MCF 10A (cell line): ENCODE results near the gene HIGD2A. TPM values are rescaled to one million over a fixed set of nuclear protein-coding genes. Genes with fewer than 3 reads are reported as not detected.
A peak's percentile ranks its signal among the peaks of the same experiment; 100 is the strongest.

Experiments
- BruUV-seq: library from RNA; stranded (reverse); fragments of 400-500 nt; replicated peaks from 2 replicates; lab custom pipeline; 2021; lab: Mats Ljungman, UMichigan
- CTCF ChIA-PET: fragments of 300-600 bp; sonication (Branson Sonifier 250); formaldehyde crosslinking; extraction: SDS; loops from one replicate; lab custom pipeline; 2021; ENCODE audit warnings: antibody characterized with exemption, inconsistent platforms; lab: Yijun Ruan, JAX
- POLR2A ChIA-PET: fragments of 300-600, 350-650 bp; sonication (Branson Sonifier 250); formaldehyde crosslinking; extraction: SDS; loops from one replicate; lab custom pipeline; 2020; ENCODE audit warnings: antibody characterized with exemption, inconsistent platforms; lab: Yijun Ruan, JAX
- DNase-seq: peaks from one replicate; pipeline ENCODE4 v3.0.0-alpha.2; 2018; ENCODE audit not compliant: unreplicated experiment
- H3K27ac Mint-ChIP-seq: one replicate; pipeline ENCODE4 v1.8.0; 2022; ENCODE audit warnings: mild to moderate bottlenecking, low read depth, mixed read lengths; ENCODE audit not compliant: unreplicated experiment
- H3K27me3 Mint-ChIP-seq: one replicate; pipeline ENCODE4 v1.8.0; 2022; ENCODE audit warnings: mixed read lengths; ENCODE audit not compliant: insufficient read depth, unreplicated experiment
- H3K36me3 Mint-ChIP-seq: one replicate; pipeline ENCODE4 v1.8.0; 2022; ENCODE audit warnings: mild to moderate bottlenecking, moderate library complexity, mixed read lengths; ENCODE audit not compliant: insufficient read depth, unreplicated experiment
- H3K4me1 Mint-ChIP-seq: one replicate; pipeline ENCODE4 v1.8.0; 2022; ENCODE audit warnings: mixed read lengths; ENCODE audit not compliant: insufficient read depth, unreplicated experiment
- H3K4me3 Mint-ChIP-seq: one replicate; pipeline ENCODE4 v1.8.0; 2022; ENCODE audit warnings: mild to moderate bottlenecking, moderate library complexity, mixed read lengths; ENCODE audit not compliant: unreplicated experiment
- H3K9me3 Mint-ChIP-seq: one replicate; pipeline ENCODE4 v1.8.0; 2022; ENCODE audit warnings: mixed read lengths; ENCODE audit not compliant: unreplicated experiment
- CTCF ChIP-seq: fragments of 200-600 bp; IDR thresholded peaks from one replicate; pipeline ENCODE4 v1.8.0; 2022; ENCODE audit warnings: antibody characterized with exemption, mild to moderate bottlenecking; ENCODE audit not compliant: unreplicated experiment
- intact Hi-C: fragments of 100-400 bp; cut with micrococcal nuclease; formaldehyde crosslinking; loops from 2 replicates; pipeline ENCODE4 v1.14.1; 2022
- total RNA-seq: library from RNA; stranded (reverse); gene quantifications from 2 replicates; pipeline ENCODE4 v1.2.3, GENCODE V29; 2022

HIGD2A gene
- total RNA-seq, 1 experiment from 2014 or later = 196 TPM

GRCh38 chr5:176425138-176425537 is 36.6 kb downstream of the HIGD2A start:
- Mint-ChIP-seq H3K27ac (no peak overlapping the region), H3K4me1 (peaks cover 11% of the 10 kb centered on the region), H3K4me3 (no peak overlapping the region), H3K27me3 (no peaks in the 10 kb centered on the region), H3K36me3 (no peaks in the 10 kb centered on the region), H3K9me3 (peaks cover 7% of the 10 kb centered on the region)
- ChIA-PET POLR2A (interaction anchor here (2.9 kb wide), 1 partner anchor 23 kb away, joined by 16 read pairs; the partner anchor contains the start of gene FAF2), CTCF (interaction anchor here (0.7 to 1.7 kb wide), 3 partner anchors 8 to 695 kb away, joined by 3 to 4 read pairs (median 3); no protein-coding TSS in a partner anchor)
- no peak for DNase-seq
- no TSS peak for BruUV-seq
- intact Hi-C loops = no loop called here
- TF ChIP-seq CTCF = no peak

GRCh38 chr5:176425791-176426190 is 37.2 kb downstream of the HIGD2A start:
- no TSS peak for BruUV-seq
- Mint-ChIP-seq H3K9me3 (peaks cover under 1% of the 10 kb centered on the region), H3K4me3 (no peak overlapping the region), H3K27ac (no peak overlapping the region), H3K27me3 (no peaks in the 10 kb centered on the region), H3K4me1 (peaks cover 11% of the 10 kb centered on the region), H3K36me3 (no peaks in the 10 kb centered on the region)
- no peak for TF ChIP-seq CTCF
- ChIA-PET POLR2A (interaction anchor here (0.6 to 2.9 kb wide), 2 partner anchors 22 to 219 kb away, joined by 3 to 16 read pairs; partner anchors contain the start of gene FAF2), CTCF (interaction anchor here (0.7 to 1.7 kb wide), 3 partner anchors 9 to 696 kb away, joined by 3 to 4 read pairs (median 3); no protein-coding TSS in a partner anchor)
- DNase-seq = no peak
- intact Hi-C loops = no loop called here

GRCh38 chr5:176426876-176427275 is 38.3 kb downstream of the HIGD2A start:
- Mint-ChIP-seq H3K36me3 (no peaks in the 10 kb centered on the region), H3K4me1 (peaks cover 11% of the 10 kb centered on the region), H3K27me3 (no peaks in the 10 kb centered on the region), H3K9me3 (no peaks in the 10 kb centered on the region), H3K27ac (no peak overlapping the region), H3K4me3 (no peak overlapping the region)
- TF ChIP-seq CTCF = no peak
- ChIA-PET POLR2A (interaction anchor here (0.7 to 2.9 kb wide), 3 partner anchors 15 to 169 kb away, joined by 4 to 16 read pairs (median 4); partner anchors contain the start of gene FAF2), CTCF (interaction anchor here (1.0 to 1.7 kb wide), 2 partner anchors 21 to 147 kb away, joined by 3 to 7 read pairs; no protein-coding TSS in a partner anchor)
- intact Hi-C loops = no loop called here
- no TSS peak for BruUV-seq
- no peak for DNase-seq

- CTCF ChIA-PET = interaction anchor here (0.8 to 1.8 kb wide), 2 partner anchors 11 to 15 kb away, joined by 3 to 5 read pairs; no protein-coding TSS in a partner anchor
- POLR2A ChIA-PET = interaction anchor here (0.7 to 2.9 kb wide), 2 partner anchors 9 to 20 kb away, joined by 4 to 16 read pairs; partner anchors contain the start of gene FAF2
- no peak overlapping the region for H3K27ac Mint-ChIP-seq
- H3K9me3 Mint-ChIP-seq = no peaks in the 10 kb centered on the region
- H3K36me3 Mint-ChIP-seq = no peaks in the 10 kb centered on the region
- H3K27me3 Mint-ChIP-seq = no peaks in the 10 kb centered on the region
- H3K4me3 Mint-ChIP-seq = no peak overlapping the region
- peak; percentile 28 for DNase-seq
- peaks cover 11% of the 10 kb centered on the region for H3K4me1 Mint-ChIP-seq
- no peak for TF ChIP-seq CTCF
- no TSS peak for BruUV-seq
- intact Hi-C loops = no loop called here
Observed at GRCh38 chr5:176427971-176428370, 39.4 kb downstream of the HIGD2A start.
